ENCODE data around the gene CFAP92.
A peak's percentile ranks its signal among the peaks of the same experiment; 100 is the strongest.

Gene CFAP92

DNA sequence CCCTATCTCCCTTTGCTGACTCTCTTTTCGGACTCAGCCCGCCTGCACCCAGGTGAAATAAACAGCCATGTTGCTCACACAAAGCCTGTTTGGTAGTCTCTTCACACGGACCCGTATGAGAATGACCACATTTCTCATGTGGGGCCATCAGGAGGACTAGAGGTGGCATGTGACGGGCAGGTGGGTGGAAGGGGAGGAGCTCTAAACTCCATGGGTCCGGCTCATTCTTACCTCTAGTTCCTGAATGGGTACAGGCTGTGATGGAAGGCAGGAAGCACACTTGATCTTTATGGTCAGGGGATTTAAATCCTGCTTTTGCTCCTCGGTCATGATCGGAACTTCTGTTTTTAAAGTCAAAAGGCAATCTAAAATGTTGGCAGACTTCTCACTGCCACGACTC, 28.6 kb downstream of the CFAP92 start:
- CTCF ChIA-PET = no interaction called here
- POLR2A ChIA-PET = no interaction called here
- no peak for DNase-seq

DNA sequence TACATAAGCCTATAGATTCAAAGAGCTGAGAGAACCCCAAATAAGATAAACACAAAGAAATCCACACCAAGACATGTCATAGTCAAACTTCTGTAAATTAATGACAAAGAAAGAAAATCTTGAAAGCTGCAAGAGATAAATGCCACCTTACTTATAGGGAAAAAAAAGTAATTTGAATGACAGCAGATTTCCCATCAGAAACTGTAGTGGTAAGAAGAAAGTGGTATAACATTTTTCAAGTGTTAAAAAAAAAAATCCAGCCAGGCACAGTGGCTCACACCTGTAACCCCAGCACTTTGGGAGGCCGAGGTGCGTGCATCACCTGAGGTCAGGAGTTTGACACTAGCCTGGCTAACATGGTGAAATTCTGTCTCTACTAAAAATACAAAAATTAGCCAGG, 37.4 kb downstream of the CFAP92 start:
- no CpG with 5 or more reads among the region's 2 CpGs for WGBS (ENCODE audit: insufficient coverage)
- POLR2A ChIA-PET = no interaction called here
- H3K9me3 ChIP-seq (ENCODE audit: control extremely low read depth in 1 of 5, control insufficient read depth in 4 of 5, insufficient read depth in 2 of 5, low read depth in 1 of 5, low read length in 4 of 5) = peaks cover 0 to 5% (median 0%) of the 10 kb centered on the region in 5 experiments
- CTCF ChIA-PET = interaction anchor here (0.6 kb wide), 1 partner anchor 138 kb away, joined by 3 read pairs; no protein-coding TSS in a partner anchor
- H3K27ac ChIP-seq (ENCODE audit: insufficient read depth in 1 of 2, low read depth in 1 of 2, low read length in 2 of 2, poor library complexity in 1 of 2, severe bottlenecking in 2 of 2) = no peak overlapping the region
- no peaks in the 10 kb centered on the region for H3K4me1 ChIP-seq (ENCODE audit: control extremely low read depth in 1 of 4, control insufficient read depth in 4 of 4, insufficient read depth in 4 of 4, low read length in 3 of 4)
- no peaks in the 10 kb centered on the region for H3K36me3 ChIP-seq (ENCODE audit: control insufficient read depth in 4 of 4, insufficient read depth in 4 of 4, low read length in 3 of 4)
- peak in 2 of 3 donors; percentile 15 to 22 for DNase-seq
- H3K27me3 ChIP-seq (replicated peaks in 2 of 5; ENCODE audit: control insufficient read depth in 4 of 5, insufficient read depth in 5 of 5, low read length in 4 of 5) = no peaks in the 10 kb centered on the region
- no peak overlapping the region for H3K4me3 ChIP-seq (ENCODE audit: control insufficient read depth in 1 of 7, extremely low read depth in 1 of 7, insufficient read depth in 4 of 7, low read depth in 2 of 7, low read length in 6 of 7)

More for the DNA sequence above, 28.6 kb downstream of the CFAP92 start:
- H3K4me3 ChIP-seq (ENCODE audit: control insufficient read depth in 1 of 7, extremely low read depth in 1 of 7, insufficient read depth in 4 of 7, low read depth in 2 of 7, low read length in 6 of 7) = no peak overlapping the region
- no peak overlapping the region for H3K27ac ChIP-seq (ENCODE audit: insufficient read depth in 1 of 2, low read depth in 1 of 2, low read length in 2 of 2, poor library complexity in 1 of 2, severe bottlenecking in 2 of 2)
- 97% methylated on average over 3 of the region's 9 CpGs for WGBS (ENCODE audit: insufficient coverage)
- peaks cover 0 to 2% (median 0%) of the 10 kb centered on the region in 4 experiments for H3K36me3 ChIP-seq (ENCODE audit: control insufficient read depth in 4 of 4, insufficient read depth in 4 of 4, low read length in 3 of 4)
- H3K9me3 ChIP-seq (ENCODE audit: control extremely low read depth in 1 of 5, control insufficient read depth in 4 of 5, insufficient read depth in 2 of 5, low read depth in 1 of 5, low read length in 4 of 5) = no peaks in the 10 kb centered on the region
- H3K4me1 ChIP-seq (ENCODE audit: control extremely low read depth in 1 of 4, control insufficient read depth in 4 of 4, insufficient read depth in 4 of 4, low read length in 3 of 4) = peaks cover 0 to under 1% (median 0%) of the 10 kb centered on the region in 4 experiments
- H3K27me3 ChIP-seq (replicated peaks in 2 of 5; ENCODE audit: control insufficient read depth in 4 of 5, insufficient read depth in 5 of 5, low read length in 4 of 5) = no peaks in the 10 kb centered on the region

DNA sequence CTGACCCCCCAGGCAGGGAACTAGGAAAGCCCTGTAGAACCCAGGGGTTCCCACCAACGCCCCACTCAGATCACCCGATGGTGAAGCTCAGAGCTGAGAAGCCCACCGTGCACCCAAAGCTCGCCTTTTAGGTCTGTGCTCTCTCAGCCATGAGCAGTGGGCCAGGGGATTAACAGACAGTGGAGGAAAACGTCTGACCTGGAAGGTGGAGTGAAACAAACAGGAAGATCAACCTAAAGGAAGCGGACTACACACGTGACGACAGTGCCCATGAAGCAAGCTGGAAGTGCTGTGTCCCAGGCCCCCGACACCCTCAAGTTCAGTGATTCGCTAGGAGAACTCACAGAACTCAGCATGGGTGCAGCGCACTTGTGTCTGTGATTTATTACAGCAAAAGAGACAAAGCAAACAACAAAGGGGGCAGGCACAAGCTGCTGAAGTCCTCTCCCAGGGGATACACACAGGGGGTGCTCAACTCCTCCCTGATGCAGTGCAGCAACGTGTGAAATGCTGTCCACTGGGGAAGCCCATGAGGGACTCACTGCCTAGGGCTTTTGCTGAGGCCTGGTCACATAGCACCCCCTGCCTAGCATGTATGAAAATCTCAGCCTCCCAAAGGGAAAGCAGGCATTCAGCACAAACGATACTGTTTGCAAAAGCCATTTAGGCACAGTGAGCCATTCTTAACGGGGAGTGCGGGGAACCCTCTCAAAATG, 43.5 kb downstream of the CFAP92 start:
- Histone ChIP-seq H3K27me3 (replicated peaks in 2 of 5; ENCODE audit: control insufficient read depth in 4 of 5, insufficient read depth in 5 of 5, low read length in 4 of 5) (no peaks in the 10 kb centered on the region), H3K27ac (ENCODE audit: insufficient read depth in 1 of 2, low read depth in 1 of 2, low read length in 2 of 2, poor library complexity in 1 of 2, severe bottlenecking in 2 of 2) (no peak overlapping the region), H3K36me3 (ENCODE audit: control insufficient read depth in 4 of 4, insufficient read depth in 4 of 4, low read length in 3 of 4) (no peaks in the 10 kb centered on the region), H3K4me1 (ENCODE audit: control extremely low read depth in 1 of 4, control insufficient read depth in 4 of 4, insufficient read depth in 4 of 4, low read length in 3 of 4) (no peaks in the 10 kb centered on the region), H3K4me3 (ENCODE audit: control insufficient read depth in 1 of 7, extremely low read depth in 1 of 7, insufficient read depth in 4 of 7, low read depth in 2 of 7, low read length in 6 of 7) (no peak overlapping the region), H3K9me3 (ENCODE audit: control extremely low read depth in 1 of 5, control insufficient read depth in 4 of 5, insufficient read depth in 2 of 5, low read depth in 1 of 5, low read length in 4 of 5) (no peaks in the 10 kb centered on the region)
- WGBS (ENCODE audit: insufficient coverage) = 90% methylated on average over 14 of the region's 15 CpGs
- CTCF ChIA-PET = interaction anchor here (1.1 kb wide), 1 partner anchor 20 kb away, joined by 3 read pairs; no protein-coding TSS in a partner anchor
- POLR2A ChIA-PET = interaction anchor here (0.6 kb wide), 1 partner anchor 103 kb away, joined by 4 read pairs; no protein-coding TSS in a partner anchor
- peak in 2 of 3 donors; percentile 5 to 31 for DNase-seq

DNA sequence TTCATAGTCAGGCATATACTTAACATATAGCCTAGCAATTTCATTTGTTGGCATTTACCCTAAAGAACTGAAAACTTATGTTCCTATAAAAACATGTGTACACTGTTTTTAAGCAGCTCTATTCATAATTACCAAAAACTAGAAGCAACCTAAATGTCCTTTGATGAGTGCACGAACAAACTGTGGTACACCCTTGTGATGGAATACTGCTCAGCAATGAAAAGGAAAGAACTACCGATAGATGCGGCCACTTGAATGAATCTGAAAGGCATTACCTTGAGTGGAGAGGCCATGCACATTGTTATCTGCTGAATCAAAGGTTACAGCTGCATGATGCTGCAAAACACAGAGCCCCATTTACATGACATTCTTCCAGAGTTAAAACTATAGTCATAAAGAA, 44.7 kb downstream of the CFAP92 start:
- H3K4me1 ChIP-seq (ENCODE audit: control extremely low read depth in 1 of 4, control insufficient read depth in 4 of 4, insufficient read depth in 4 of 4, low read length in 3 of 4) = no peaks in the 10 kb centered on the region
- H3K36me3 ChIP-seq (ENCODE audit: control insufficient read depth in 4 of 4, insufficient read depth in 4 of 4, low read length in 3 of 4) = peaks cover 0 to 4% (median 0%) of the 10 kb centered on the region in 4 experiments
- no peak overlapping the region for H3K4me3 ChIP-seq (ENCODE audit: control insufficient read depth in 1 of 7, extremely low read depth in 1 of 7, insufficient read depth in 4 of 7, low read depth in 2 of 7, low read length in 6 of 7)
- no peaks in the 10 kb centered on the region for H3K27me3 ChIP-seq (replicated peaks in 2 of 5; ENCODE audit: control insufficient read depth in 4 of 5, insufficient read depth in 5 of 5, low read length in 4 of 5)
- POLR2A ChIA-PET = no interaction called here
- no peak for DNase-seq
- CTCF ChIA-PET = no interaction called here
- WGBS (ENCODE audit: insufficient coverage) = 100% methylated on average over 2 of the region's 3 CpGs
- H3K27ac ChIP-seq (ENCODE audit: insufficient read depth in 1 of 2, low read depth in 1 of 2, low read length in 2 of 2, poor library complexity in 1 of 2, severe bottlenecking in 2 of 2) = no peak overlapping the region
- no peaks in the 10 kb centered on the region for H3K9me3 ChIP-seq (ENCODE audit: control extremely low read depth in 1 of 5, control insufficient read depth in 4 of 5, insufficient read depth in 2 of 5, low read depth in 1 of 5, low read length in 4 of 5)

DNA sequence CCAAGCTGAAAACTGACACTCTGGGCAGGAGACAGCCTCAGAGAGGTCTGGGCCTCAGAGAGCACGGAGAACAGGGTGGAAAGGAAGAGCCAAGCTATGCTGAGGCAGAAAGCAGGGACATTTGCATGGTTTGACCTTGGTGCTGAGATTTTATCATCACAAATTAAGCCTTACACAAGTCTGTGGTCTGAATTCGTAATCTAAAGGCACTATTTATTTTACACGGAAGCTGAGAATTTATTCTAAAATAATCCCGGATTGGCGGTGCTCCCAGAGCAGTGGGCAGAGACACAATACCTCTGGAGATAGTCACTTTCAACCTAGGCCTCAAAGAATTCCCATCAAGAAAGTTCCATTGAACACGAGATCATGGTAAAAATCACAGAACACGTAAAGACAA, 47.5 kb downstream of the CFAP92 start:
- ChIA-PET POLR2A (no interaction called here), CTCF (no interaction called here)
- Histone ChIP-seq H3K27ac (ENCODE audit: insufficient read depth in 1 of 2, low read depth in 1 of 2, low read length in 2 of 2, poor library complexity in 1 of 2, severe bottlenecking in 2 of 2) (no peak overlapping the region), H3K4me3 (ENCODE audit: control insufficient read depth in 1 of 7, extremely low read depth in 1 of 7, insufficient read depth in 4 of 7, low read depth in 2 of 7, low read length in 6 of 7) (no peak overlapping the region), H3K4me1 (ENCODE audit: control extremely low read depth in 1 of 4, control insufficient read depth in 4 of 4, insufficient read depth in 4 of 4, low read length in 3 of 4) (no peaks in the 10 kb centered on the region), H3K9me3 (ENCODE audit: control extremely low read depth in 1 of 5, control insufficient read depth in 4 of 5, insufficient read depth in 2 of 5, low read depth in 1 of 5, low read length in 4 of 5) (no peaks in the 10 kb centered on the region), H3K36me3 (ENCODE audit: control insufficient read depth in 4 of 4, insufficient read depth in 4 of 4, low read length in 3 of 4) (peaks cover 0 to 4% (median 0%) of the 10 kb centered on the region in 4 experiments), H3K27me3 (replicated peaks in 2 of 5; ENCODE audit: control insufficient read depth in 4 of 5, insufficient read depth in 5 of 5, low read length in 4 of 5) (no peaks in the 10 kb centered on the region)
- DNase-seq = no peak
- 82% methylated on average over 4 of the region's 7 CpGs for WGBS (ENCODE audit: insufficient coverage)

DNA sequence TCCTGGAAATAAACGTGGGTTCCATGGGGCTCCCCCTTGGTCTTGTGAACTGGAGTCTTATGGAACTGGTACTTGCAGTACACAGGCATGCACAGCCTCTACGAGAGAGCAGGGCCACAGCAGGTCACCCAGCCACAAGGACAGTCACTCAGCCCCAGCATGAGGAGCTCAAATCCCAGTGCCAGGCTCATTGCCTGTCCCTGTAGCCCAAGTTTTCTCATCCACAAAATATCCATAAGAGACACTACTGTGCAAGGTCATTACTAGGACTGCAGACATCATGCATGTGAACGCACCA, 48.0 kb downstream of the CFAP92 start:
- ChIA-PET CTCF (no interaction called here), POLR2A (no interaction called here)
- H3K4me1 ChIP-seq (ENCODE audit: control extremely low read depth in 1 of 4, control insufficient read depth in 4 of 4, insufficient read depth in 4 of 4, low read length in 3 of 4) = no peaks in the 10 kb centered on the region
- WGBS (ENCODE audit: insufficient coverage) = 88% methylated on average over 3 of the region's 3 CpGs
- peaks cover 0 to 4% (median 0%) of the 10 kb centered on the region in 4 experiments for H3K36me3 ChIP-seq (ENCODE audit: control insufficient read depth in 4 of 4, insufficient read depth in 4 of 4, low read length in 3 of 4)
- H3K27me3 ChIP-seq (replicated peaks in 2 of 5; ENCODE audit: control insufficient read depth in 4 of 5, insufficient read depth in 5 of 5, low read length in 4 of 5) = no peaks in the 10 kb centered on the region
- H3K4me3 ChIP-seq (ENCODE audit: control insufficient read depth in 1 of 7, extremely low read depth in 1 of 7, insufficient read depth in 4 of 7, low read depth in 2 of 7, low read length in 6 of 7) = no peak overlapping the region
- no peaks in the 10 kb centered on the region for H3K9me3 ChIP-seq (ENCODE audit: control extremely low read depth in 1 of 5, control insufficient read depth in 4 of 5, insufficient read depth in 2 of 5, low read depth in 1 of 5, low read length in 4 of 5)
- no peak overlapping the region for H3K27ac ChIP-seq (ENCODE audit: insufficient read depth in 1 of 2, low read depth in 1 of 2, low read length in 2 of 2, poor library complexity in 1 of 2, severe bottlenecking in 2 of 2)
- DNase-seq = no peak

DNA sequence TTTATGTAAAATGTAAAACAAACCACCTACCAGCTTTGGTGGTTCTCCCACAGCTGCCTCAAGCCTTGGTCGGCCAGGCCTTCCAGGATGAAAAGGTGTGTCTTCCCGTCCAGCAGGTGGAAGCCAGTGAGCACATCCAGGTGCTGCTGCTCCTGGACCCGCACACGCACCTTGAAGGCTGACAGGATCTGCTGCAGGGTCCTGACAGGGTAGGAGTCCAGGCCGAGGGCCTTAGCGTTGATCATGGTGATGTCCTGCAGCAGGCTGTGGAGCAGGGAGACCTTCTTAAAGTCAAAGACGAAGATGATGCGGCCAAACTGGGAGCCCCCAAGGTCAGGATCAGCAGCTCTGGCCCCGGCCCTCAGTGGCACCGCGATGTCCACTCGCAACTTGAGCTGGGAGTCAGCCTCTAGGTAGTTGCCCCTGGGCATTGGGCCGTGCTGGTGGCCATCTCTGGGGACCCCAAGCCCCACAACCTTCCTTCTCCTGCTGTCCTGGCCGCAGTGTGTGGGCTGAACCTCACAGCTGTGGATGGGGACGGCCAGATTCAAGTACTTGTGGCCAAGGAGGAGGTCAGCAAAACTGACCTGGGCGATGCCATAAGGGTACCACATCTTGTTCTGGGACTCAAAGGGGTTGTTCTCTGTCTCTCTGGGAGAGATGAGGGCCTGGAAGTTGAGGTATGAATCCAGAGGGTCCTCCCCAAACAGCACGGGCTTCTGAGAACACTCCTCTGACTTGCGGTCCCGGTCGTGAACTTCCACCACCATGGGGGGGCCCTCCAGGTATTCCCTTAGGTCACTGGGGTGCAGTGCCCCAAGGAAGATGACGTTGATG, 48.6 kb downstream of the CFAP92 start:
- no peak for DNase-seq
- whole genome bisulfite sequencing (ENCODE audit: insufficient coverage) = 96% methylated on average over 21 of the region's 21 CpGs
- Histone ChIP-seq H3K4me3 (ENCODE audit: control insufficient read depth in 1 of 7, extremely low read depth in 1 of 7, insufficient read depth in 4 of 7, low read depth in 2 of 7, low read length in 6 of 7) (no peak overlapping the region), H3K4me1 (ENCODE audit: control extremely low read depth in 1 of 4, control insufficient read depth in 4 of 4, insufficient read depth in 4 of 4, low read length in 3 of 4) (no peaks in the 10 kb centered on the region), H3K27me3 (replicated peaks in 2 of 5; ENCODE audit: control insufficient read depth in 4 of 5, insufficient read depth in 5 of 5, low read length in 4 of 5) (no peaks in the 10 kb centered on the region), H3K36me3 (ENCODE audit: control insufficient read depth in 4 of 4, insufficient read depth in 4 of 4, low read length in 3 of 4) (peaks cover 0 to 4% (median 0%) of the 10 kb centered on the region in 4 experiments), H3K9me3 (ENCODE audit: control extremely low read depth in 1 of 5, control insufficient read depth in 4 of 5, insufficient read depth in 2 of 5, low read depth in 1 of 5, low read length in 4 of 5) (no peaks in the 10 kb centered on the region), H3K27ac (ENCODE audit: insufficient read depth in 1 of 2, low read depth in 1 of 2, low read length in 2 of 2, poor library complexity in 1 of 2, severe bottlenecking in 2 of 2) (no peak overlapping the region)
- POLR2A ChIA-PET = no interaction called here
- CTCF ChIA-PET = no interaction called here
